IMR-90 (cell line): ENCODE results near the gene ENPP3. TPM values are rescaled to one million over a fixed set of nuclear protein-coding genes. Genes with fewer than 3 reads are reported as not detected.
A peak's percentile ranks its signal among the peaks of the same experiment; 100 is the strongest.

Experiments
- ATAC-seq: fragments of 200-7000 bp; cut with Tn5 transposase; 2 replicates; pipeline ENCODE4 v1.9.1; 2020; ENCODE audit warnings: low read depth, mild to moderate bottlenecking, moderate library complexity
- BruUV-seq: library from RNA; stranded (reverse); fragments of 400-500 nt; replicated peaks from 2 replicates; lab custom pipeline; 2021; lab: Mats Ljungman, UMichigan
- CTCF ChIA-PET: fragments of 300-600 bp; formaldehyde crosslinking; extraction: SDS; loops from one replicate; lab custom pipeline; 2021; ENCODE audit warnings: antibody characterized with exemption; lab: Yijun Ruan, JAX
- POLR2A ChIA-PET: fragments of 300-600 bp; sonication (Branson Sonifier 250); formaldehyde crosslinking; loops from one replicate; lab custom pipeline; 2022; ENCODE audit warnings: antibody characterized with exemption; ENCODE audit not compliant: unreplicated experiment; lab: Charles Lee
- DNase-seq: peaks from one replicate; pipeline ENCODE4 v3.0.0; 2013
- H2AFZ ChIP-seq: replicated peaks from 2 replicates; pipeline ENCODE3; 2013; ENCODE audit warnings: low read length, mild to moderate bottlenecking; ENCODE audit not compliant: poor library complexity
- H2AK5ac ChIP-seq: 2 replicates; pipeline ENCODE4 v1.6.1; 2013; ENCODE audit warnings: low read depth, low read length, inconsistent platforms
- H2AK9ac ChIP-seq: replicated peaks from 2 replicates; pipeline ENCODE3; 2013; ENCODE audit warnings: mild to moderate bottlenecking, low read depth, low read length, moderate library complexity; ENCODE audit not compliant: poor library complexity
- H2BK120ac ChIP-seq: 2 replicates; pipeline ENCODE4 v1.6.1; 2013; ENCODE audit warnings: low read depth, low read length, inconsistent platforms
- H2BK15ac ChIP-seq: 3 replicates; pipeline ENCODE4 v1.6.1; 2013; ENCODE audit warnings: low read depth, low read length, inconsistent platforms
- H2BK20ac ChIP-seq: 2 replicates; pipeline ENCODE4 v1.6.1; 2013; ENCODE audit warnings: low read depth, mild to moderate bottlenecking, inconsistent platforms, low read length, moderate library complexity
- H2BK5ac ChIP-seq: 2 replicates; pipeline ENCODE4 v1.6.1; 2013; ENCODE audit warnings: mild to moderate bottlenecking, low read depth, low read length, inconsistent platforms; ENCODE audit not compliant: poor library complexity, severe bottlenecking
- H3K14ac ChIP-seq: replicated peaks from 2 replicates; pipeline ENCODE4 v1.6.1; 2013; ENCODE audit warnings: low read depth, low read length, inconsistent platforms
- H3K18ac ChIP-seq: 2 replicates; pipeline ENCODE4 v1.6.1; 2013; ENCODE audit warnings: low read depth, low read length, control low read depth
- H3K23ac ChIP-seq: 2 replicates; pipeline ENCODE4 v1.6.1; 2013; ENCODE audit warnings: low read depth, low read length, inconsistent platforms
- H3K27ac ChIP-seq: 2 replicates; pipeline ENCODE4 v1.5.1; 2013; ENCODE audit warnings: mild to moderate bottlenecking, control low read depth, low read length; ENCODE audit not compliant: insufficient read depth
- H3K27me3 ChIP-seq: 2 replicates; pipeline ENCODE4 v1.6.1; 2013; ENCODE audit warnings: low read length; ENCODE audit not compliant: control insufficient read depth, insufficient read depth
- H3K36me3 ChIP-seq: 2 replicates; pipeline ENCODE4 v1.6.1; 2013; ENCODE audit warnings: low read length, mixed read lengths; ENCODE audit not compliant: control insufficient read depth, insufficient read depth
- H3K4ac ChIP-seq: 2 replicates; pipeline ENCODE4 v1.6.1; 2013; ENCODE audit warnings: low read depth, low read length, inconsistent platforms
- H3K4me1 ChIP-seq: 2 replicates; pipeline ENCODE4 v1.6.1; 2013; ENCODE audit warnings: low read length, mixed read lengths; ENCODE audit not compliant: control insufficient read depth, insufficient read depth
- H3K4me2 ChIP-seq: 2 replicates; pipeline ENCODE4 v1.6.1; 2013; ENCODE audit warnings: low read depth, mild to moderate bottlenecking, control low read depth, low read length, moderate library complexity
- H3K4me3 ChIP-seq: 2 replicates; pipeline ENCODE4 v1.5.1; 2013; ENCODE audit warnings: low read depth, mild to moderate bottlenecking, control low read depth, low read length, moderate library complexity; ENCODE audit not compliant: insufficient read depth
- H3K56ac ChIP-seq: 2 replicates; pipeline ENCODE4 v1.6.1; 2013; ENCODE audit warnings: low read length, inconsistent platforms; ENCODE audit not compliant: insufficient read depth; ENCODE audit errors: extremely low read depth
- H3K79me1 ChIP-seq, 2 experiments: 2 replicates each; pipeline ENCODE4 v1.6.1; 2013; ENCODE audit warnings: low read length in 2 of 2, inconsistent platforms in 1 of 2, low read depth in 1 of 2
- H3K9ac ChIP-seq: 2 replicates; pipeline ENCODE4 v1.6.1; 2013; ENCODE audit warnings: low read depth, low read length, control low read depth
- H3K9me1 ChIP-seq: 2 replicates; pipeline ENCODE4 v1.6.1; 2013; ENCODE audit warnings: low read length, inconsistent platforms; ENCODE audit not compliant: insufficient read depth
- H3K9me3 ChIP-seq: 2 replicates; pipeline ENCODE4 v1.6.1; 2013; ENCODE audit warnings: low read length; ENCODE audit not compliant: control insufficient read depth, insufficient read depth
- H4K20me1 ChIP-seq: 2 replicates; pipeline ENCODE4 v1.6.1; 2013; ENCODE audit warnings: low read length, inconsistent platforms; ENCODE audit not compliant: insufficient read depth
- H4K5ac ChIP-seq: 2 replicates; pipeline ENCODE4 v1.6.1; 2013; ENCODE audit warnings: mild to moderate bottlenecking, low read depth, low read length, control low read depth
- H4K8ac ChIP-seq, 2 experiments: 2 replicates each; pipeline ENCODE4 v1.6.1; 2013; ENCODE audit warnings: low read depth in 2 of 2, low read length in 2 of 2, control low read depth in 1 of 2, inconsistent platforms in 1 of 2
- H4K91ac ChIP-seq: 2 replicates; pipeline ENCODE4 v1.6.1; 2013; ENCODE audit warnings: low read depth, low read length, inconsistent platforms; ENCODE audit not compliant: insufficient read depth
- CHD1 ChIP-seq: IDR thresholded peaks from 2 replicates; pipeline ENCODE4 v1.6.1; 2012; ENCODE audit warnings: low read depth, low read length, improper control_type of control experiment
- MAFK ChIP-seq: IDR thresholded peaks from 2 replicates; pipeline ENCODE4 v1.6.1; 2012; ENCODE audit warnings: low read depth, low read length, improper control_type of control experiment
- POLR2A ChIP-seq: IDR thresholded peaks from 2 replicates; pipeline ENCODE4 v1.6.1; 2012; ENCODE audit warnings: mild to moderate bottlenecking, low read depth, low read length
- RCOR1 ChIP-seq: IDR thresholded peaks from 2 replicates; pipeline ENCODE4 v1.6.1; 2012; ENCODE audit warnings: mild to moderate bottlenecking, low read length, improper control_type of control experiment; ENCODE audit not compliant: insufficient replicate concordance
- SMC3 ChIP-seq: fragments of 150-350 bp; IDR thresholded peaks from 2 replicates; pipeline ENCODE4 v1.6.1; 2016; ENCODE audit warnings: low read depth, mild to moderate bottlenecking, antibody characterized with exemption, low read length, moderate library complexity
- WGBS, 2 experiments: methylation state at CpG; one replicate each; pipeline versions ENCODE4 v1.1.5 to v1.1.7; 2013; ENCODE audit warnings: missing lambda C conversion rate in 2 of 2; ENCODE audit not compliant: insufficient read length in 1 of 2; ENCODE audit errors: extremely low coverage in 2 of 2; 5-methylcytosine and 5-hydroxymethylcytosine counted together
- dilution Hi-C: fragments of 300-500 bp; cut with HindIII; formaldehyde crosslinking; loops from one replicate; pipeline ENCODE4 v1.14.3; 2018; ENCODE audit warnings: low sequenced_read_pairs; ENCODE audit not compliant: unreplicated experiment
- in situ Hi-C: fragments of 300-500 bp; cut with MboI; formaldehyde crosslinking; loops from 3 replicates; pipeline ENCODE4 v1.14.3; 2019; ENCODE audit warnings: low sequenced_read_pairs, inconsistent platforms, mixed read lengths
- intact Hi-C: fragments of 100-400 bp; cut with micrococcal nuclease; formaldehyde crosslinking; loops from 2 replicates; pipeline ENCODE4 v1.10.0; 2022
- polyA plus RNA-seq, 3 experiments: library from polyadenylated mRNA; depleted of rRNA; stranded (reverse); fragments of >200 nt; gene quantifications; 2 replicates each; pipeline ENCODE4 v1.2.3, GENCODE V29; 2012; ENCODE audit warnings: low replicate concordance in 1 of 3
- total RNA-seq: library from RNA; depleted of rRNA; stranded (reverse); fragments of >200 nt; gene quantifications from 2 replicates; pipeline ENCODE4 v1.2.3, GENCODE V29; 2012
- TF ChIP-seq, protein P1 (sequence below): fragments of 150-350 bp; IDR thresholded peaks from 2 replicates; pipeline ENCODE4 v1.6.1; 2016; ENCODE audit warnings: low read depth, mild to moderate bottlenecking, low read length, moderate library complexity, borderline replicate concordance
- TF ChIP-seq, protein P2 (sequence below): fragments of 150-350 bp; IDR thresholded peaks from 2 replicates; pipeline ENCODE4 v1.6.1; 2017; ENCODE audit warnings: mild to moderate bottlenecking, antibody characterized with exemption, low read length, low read depth

Gene ENPP3
- total and polyA plus RNA-seq, 2 of the 4 experiments (the other 2 are of a cell fraction), result under 0.01 to 0.05 TPM

DNA sequence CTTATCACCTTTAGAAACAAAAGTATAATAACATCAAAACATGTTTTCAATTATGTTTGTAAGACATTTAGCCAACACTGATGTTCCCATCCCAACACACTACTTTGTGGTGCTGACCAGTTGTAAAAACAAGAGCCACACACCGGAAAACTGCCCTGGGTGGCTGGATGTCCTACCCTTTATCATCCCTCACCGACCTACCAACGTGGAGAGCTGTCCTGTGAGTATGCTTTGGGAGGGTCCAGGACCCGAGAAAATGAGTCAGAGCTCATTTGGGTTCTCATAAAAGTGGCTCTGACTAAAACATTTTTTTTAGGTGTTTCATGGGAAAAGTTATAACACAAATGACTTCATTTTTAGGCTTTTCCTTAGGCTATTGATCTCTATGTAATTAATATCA, 103.1 kb downstream of the ENPP3 start:
- Histone ChIP-seq H4K20me1 (no peaks in the 10 kb centered on the region), H3K4me2 (no peak overlapping the region), H2BK5ac (no peak overlapping the region), H2BK120ac (no peak overlapping the region), H3K9ac (no peak overlapping the region), H3K9me1 (no peaks in the 10 kb centered on the region), H3K9me3 (no peaks in the 10 kb centered on the region), H4K5ac (no peak overlapping the region), H2AK5ac (no peak overlapping the region), H3K4me1 (no peaks in the 10 kb centered on the region), H2BK15ac (no peak overlapping the region), H3K18ac (no peak overlapping the region), H3K27ac (no peak overlapping the region), H2BK20ac (no peak overlapping the region), H2AK9ac (no peak overlapping the region), H3K56ac (no peak overlapping the region), H4K91ac (no peak overlapping the region), H3K36me3 (no peaks in the 10 kb centered on the region), H4K8ac (no peak overlapping the region), H2AFZ (no peak overlapping the region), H3K4ac (no peak overlapping the region), H3K27me3 (no peaks in the 10 kb centered on the region), H3K23ac (no peak overlapping the region), H3K14ac (no peak overlapping the region), H3K79me1 (no peaks in the 10 kb centered on the region), H3K4me3 (no peak overlapping the region)
- DNase-seq, result peak; percentile 53
- ChIA-PET POLR2A (interaction anchor here (0.6 kb wide), 1 partner anchor 393 kb away, joined by 3 read pairs; no protein-coding TSS in a partner anchor), CTCF (no interaction called here)
- ATAC-seq, result no peak
- dilution Hi-C loops (no loop called here), in situ Hi-C loops (no loop called here), intact Hi-C loops (no loop called here)
- BruUV-seq, result no TSS peak
- TF ChIP-seq, protein P1, sequence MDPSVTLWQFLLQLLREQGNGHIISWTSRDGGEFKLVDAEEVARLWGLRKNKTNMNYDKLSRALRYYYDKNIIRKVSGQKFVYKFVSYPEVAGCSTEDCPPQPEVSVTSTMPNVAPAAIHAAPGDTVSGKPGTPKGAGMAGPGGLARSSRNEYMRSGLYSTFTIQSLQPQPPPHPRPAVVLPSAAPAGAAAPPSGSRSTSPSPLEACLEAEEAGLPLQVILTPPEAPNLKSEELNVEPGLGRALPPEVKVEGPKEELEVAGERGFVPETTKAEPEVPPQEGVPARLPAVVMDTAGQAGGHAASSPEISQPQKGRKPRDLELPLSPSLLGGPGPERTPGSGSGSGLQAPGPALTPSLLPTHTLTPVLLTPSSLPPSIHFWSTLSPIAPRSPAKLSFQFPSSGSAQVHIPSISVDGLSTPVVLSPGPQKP, result no peak
- TF ChIP-seq RCOR1 (no peak), CHD1 (no peak), MAFK (no peak), POLR2A (no peak), SMC3 (no peak)
- TF ChIP-seq, protein P2, sequence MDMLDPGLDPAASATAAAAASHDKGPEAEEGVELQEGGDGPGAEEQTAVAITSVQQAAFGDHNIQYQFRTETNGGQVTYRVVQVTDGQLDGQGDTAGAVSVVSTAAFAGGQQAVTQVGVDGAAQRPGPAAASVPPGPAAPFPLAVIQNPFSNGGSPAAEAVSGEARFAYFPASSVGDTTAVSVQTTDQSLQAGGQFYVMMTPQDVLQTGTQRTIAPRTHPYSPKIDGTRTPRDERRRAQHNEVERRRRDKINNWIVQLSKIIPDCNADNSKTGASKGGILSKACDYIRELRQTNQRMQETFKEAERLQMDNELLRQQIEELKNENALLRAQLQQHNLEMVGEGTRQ, result no peak
- WGBS, 2 experiments, result no CpG with 5 or more reads among the region's 4 CpGs
